ENCODE data around the gene DHCR7.

- TF ChIP-seq CTCF (conservative IDR thresholded peaks at IDR 0.05; ENCODE audit: low read depth in 2 of 2) (no peak), EZH2phosphoT487 (IDR thresholded peaks at IDR 0.05; ENCODE audit: unreplicated experiment) (no peak), EZH2 (IDR thresholded peaks at IDR 0.05; ENCODE audit: low read depth, unreplicated experiment) (no peak), ZNF114 (CRISPR knock-in tag; IDR thresholded peaks at IDR 0.05) (no peak), CREB1 (CRISPR knock-in tag; IDR thresholded peaks at IDR 0.05; ENCODE audit: low read depth) (no peak), POLR2AphosphoS5 (IDR thresholded peaks at IDR 0.05; ENCODE audit: low read depth) (no peak)
These were observed 36.3 kb upstream of the DHCR7 start for GRCh38 chr11:71484248-71485062.

All from GM23338 (cell line).